Measurements from ENCODE around the gene RBM46.

Gene RBM46

GRCh38 chr4:154738426-154738825, 42.6 kb upstream of the RBM46 start:
- TF ChIP-seq FOXP2 (optimal IDR thresholded peaks at IDR 0.05; ENCODE audit: borderline replicate concordance, extremely low read depth, extremely low read length, insufficient read depth) (no peak), SIN3A (IDR thresholded peaks at IDR 0.05; ENCODE audit: borderline replicate concordance, insufficient read depth, low read length) (no peak), TAF1 (IDR thresholded peaks at IDR 0.05; ENCODE audit: borderline replicate concordance, insufficient read depth, low read length) (no peak), REST (IDR thresholded peaks at IDR 0.05; ENCODE audit: insufficient read depth in 1 of 2, low read depth in 2 of 2, low read length in 2 of 2) (no peak), POLR2AphosphoS5 (IDR thresholded peaks at IDR 0.05; ENCODE audit: low read depth, low read length) (no peak)

GRCh38 chr4:154739111-154739510, 42.0 kb upstream of the RBM46 start:
- TF ChIP-seq SIN3A (IDR thresholded peaks at IDR 0.05; ENCODE audit: borderline replicate concordance, insufficient read depth, low read length), result no peak
- no peak for TF ChIP-seq FOXP2 (optimal IDR thresholded peaks at IDR 0.05; ENCODE audit: borderline replicate concordance, extremely low read depth, extremely low read length, insufficient read depth)
- TF ChIP-seq POLR2AphosphoS5 (IDR thresholded peaks at IDR 0.05; ENCODE audit: low read depth, low read length), result no peak
- TF ChIP-seq TAF1 (IDR thresholded peaks at IDR 0.05; ENCODE audit: borderline replicate concordance, insufficient read depth, low read length), result no peak
- no peak for TF ChIP-seq REST (IDR thresholded peaks at IDR 0.05; ENCODE audit: insufficient read depth in 1 of 2, low read depth in 2 of 2, low read length in 2 of 2)

GRCh38 chr4:154740462-154740861, 40.6 kb upstream of the RBM46 start:
- no peak for TF ChIP-seq TAF1 (IDR thresholded peaks at IDR 0.05; ENCODE audit: borderline replicate concordance, insufficient read depth, low read length)
- TF ChIP-seq FOXP2 (optimal IDR thresholded peaks at IDR 0.05; ENCODE audit: borderline replicate concordance, extremely low read depth, extremely low read length, insufficient read depth), result no peak
- no peak for TF ChIP-seq SIN3A (IDR thresholded peaks at IDR 0.05; ENCODE audit: borderline replicate concordance, insufficient read depth, low read length)
- TF ChIP-seq REST (IDR thresholded peaks at IDR 0.05; ENCODE audit: insufficient read depth in 1 of 2, low read depth in 2 of 2, low read length in 2 of 2), result no peak
- TF ChIP-seq POLR2AphosphoS5 (IDR thresholded peaks at IDR 0.05; ENCODE audit: low read depth, low read length), result no peak

GRCh38 chr4:154741131-154741665, 39.9 kb upstream of the RBM46 start:
- TF ChIP-seq FOXP2 (optimal IDR thresholded peaks at IDR 0.05; ENCODE audit: borderline replicate concordance, extremely low read depth, extremely low read length, insufficient read depth) (no peak), REST (IDR thresholded peaks at IDR 0.05; ENCODE audit: insufficient read depth in 1 of 2, low read depth in 2 of 2, low read length in 2 of 2) (no peak), TAF1 (IDR thresholded peaks at IDR 0.05; ENCODE audit: borderline replicate concordance, insufficient read depth, low read length) (no peak), POLR2AphosphoS5 (IDR thresholded peaks at IDR 0.05; ENCODE audit: low read depth, low read length) (no peak), SIN3A (IDR thresholded peaks at IDR 0.05; ENCODE audit: borderline replicate concordance, insufficient read depth, low read length) (no peak)

Data from PFSK-1 (cell line).